Astrocyte (in vitro differentiated cells and primary cell): ENCODE data around the gene C1orf198. TPM values are rescaled to one million over a fixed set of nuclear protein-coding genes. Genes with fewer than 3 reads are reported as not detected.

ENCODE experiments used
- DNase-seq: peaks from one replicate; pipeline ENCODE4 v3.0.0-alpha.2; 2010; ENCODE audit warnings: low read depth
- FAIRE-seq: peaks from 2 replicates; lab custom pipeline; 2011; peaks lifted over from hg19 to GRCh38; lab: Jason Lieb, UNC
- H2AFZ ChIP-seq: 2 replicates; pipeline ENCODE4 v1.6.0; 2012; ENCODE audit warnings: low read depth, low read length, inconsistent platforms
- H3K27ac ChIP-seq: 2 replicates; pipeline ENCODE4 v1.5.1; 2011; ENCODE audit warnings: low read depth, low read length, inconsistent platforms
- H3K27me3 ChIP-seq: 2 replicates; pipeline ENCODE4 v1.6.0; 2011; ENCODE audit warnings: low read length, inconsistent platforms; ENCODE audit not compliant: insufficient read depth
- H3K36me3 ChIP-seq: 2 replicates; pipeline ENCODE4 v1.5.1; 2011; ENCODE audit warnings: low read length, inconsistent platforms; ENCODE audit not compliant: insufficient read depth
- H3K4me1 ChIP-seq: 2 replicates; pipeline ENCODE4 v1.5.1; 2011; ENCODE audit warnings: low read length, inconsistent platforms; ENCODE audit not compliant: insufficient read depth
- H3K4me2 ChIP-seq: 2 replicates; pipeline ENCODE4 v1.6.0; 2012; ENCODE audit warnings: low read length, inconsistent platforms
- H3K4me3 ChIP-seq: 2 replicates; pipeline ENCODE4 v1.5.1; 2011; ENCODE audit warnings: low read depth, mild to moderate bottlenecking, low read length, inconsistent platforms; ENCODE audit not compliant: insufficient read depth
- H3K79me2 ChIP-seq: 2 replicates; pipeline ENCODE4 v1.6.0; 2012; ENCODE audit warnings: mild to moderate bottlenecking, low read length, inconsistent platforms; ENCODE audit not compliant: insufficient read depth
- H3K9ac ChIP-seq: 2 replicates; pipeline ENCODE4 v1.6.0; 2012; ENCODE audit warnings: mild to moderate bottlenecking, low read length, inconsistent platforms
- H3K9me3 ChIP-seq: 2 replicates; pipeline ENCODE4 v1.5.1; 2012; ENCODE audit warnings: low read depth, mild to moderate bottlenecking, low read length, inconsistent platforms; ENCODE audit not compliant: insufficient read depth
- H4K20me1 ChIP-seq: 2 replicates; pipeline ENCODE4 v1.6.0; 2012; ENCODE audit warnings: low read length, inconsistent platforms; ENCODE audit not compliant: insufficient read depth
- H3K27ac Mint-ChIP-seq: one replicate; pipeline ENCODE4 v1.8.0; 2021; ENCODE audit warnings: mild to moderate bottlenecking, mixed read lengths; ENCODE audit not compliant: unreplicated experiment
- H3K27me3 Mint-ChIP-seq: one replicate; pipeline ENCODE4 v1.8.0; 2021; ENCODE audit warnings: low read depth, mixed read lengths; ENCODE audit not compliant: unreplicated experiment
- H3K36me3 Mint-ChIP-seq: one replicate; pipeline ENCODE4 v1.8.0; 2021; ENCODE audit warnings: low read depth, mixed read lengths; ENCODE audit not compliant: unreplicated experiment
- H3K4me1 Mint-ChIP-seq: one replicate; pipeline ENCODE4 v1.8.0; 2021; ENCODE audit warnings: low read depth, mixed read lengths; ENCODE audit not compliant: unreplicated experiment
- H3K4me3 Mint-ChIP-seq: one replicate; pipeline ENCODE4 v1.8.0; 2021; ENCODE audit warnings: mild to moderate bottlenecking, moderate library complexity, mixed read lengths; ENCODE audit not compliant: unreplicated experiment
- H3K9me3 Mint-ChIP-seq: one replicate; pipeline ENCODE4 v1.8.0; 2021; ENCODE audit warnings: mild to moderate bottlenecking, mixed read lengths; ENCODE audit not compliant: unreplicated experiment
- EZH2 ChIP-seq: IDR thresholded peaks from 2 replicates; pipeline ENCODE4 v1.6.1; 2012; ENCODE audit warnings: mild to moderate bottlenecking, low read length, inconsistent platforms; ENCODE audit not compliant: insufficient read depth
- total RNA-seq: library from RNA; stranded (reverse); gene quantifications from 2 replicates; pipeline ENCODE4 v1.2.1, GENCODE V29; 2021
- TF ChIP-seq, protein P1 (sequence below): IDR thresholded peaks from 2 replicates; pipeline ENCODE4 v1.5.1; 2011; ENCODE audit warnings: low read depth, mild to moderate bottlenecking, inconsistent platforms, low read length, moderate library complexity; ENCODE audit not compliant: insufficient read depth

C1orf198 gene
- total RNA-seq, 1 donor from 2014 or later, result 102 TPM

DNA sequence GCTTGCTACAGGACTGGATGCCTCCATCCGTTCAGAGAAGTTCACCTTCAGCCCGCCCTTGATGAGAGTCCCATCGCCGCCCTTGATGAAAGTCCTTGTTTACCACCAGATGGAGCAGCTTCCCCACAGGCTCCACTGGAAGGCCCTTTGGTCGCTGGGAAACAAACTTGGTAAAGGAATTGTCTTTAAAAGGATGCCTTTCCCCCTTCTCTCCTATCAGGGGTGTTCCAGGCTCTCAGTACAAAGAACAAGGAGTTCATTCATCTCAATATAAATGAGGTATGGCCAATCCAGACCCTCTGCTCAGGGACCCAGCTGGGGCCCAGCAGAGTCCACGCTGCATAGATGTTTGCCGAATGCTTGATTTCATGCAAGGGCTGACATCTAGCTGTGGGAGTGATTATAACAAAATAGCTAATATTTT lies 70.4 kb downstream of the C1orf198 start:
- Mint-ChIP-seq H3K9me3 (no peaks in the 10 kb centered on the region), H3K4me3 (no peak overlapping the region), H3K4me1 (no peaks in the 10 kb centered on the region), H3K36me3 (no peaks in the 10 kb centered on the region), H3K27ac (no peak overlapping the region), H3K27me3 (peaks cover 10% of the 10 kb centered on the region)
- H3K4me1 ChIP-seq, result no peaks in the 10 kb centered on the region
- FAIRE-seq (peak; percentile 32), DNase-seq (peak; percentile 48)
- no peaks in the 10 kb centered on the region for H3K9me3 ChIP-seq
- H3K27ac ChIP-seq, result no peak overlapping the region
- H3K27me3 ChIP-seq, result peaks cover 2% of the 10 kb centered on the region
- H3K4me2 ChIP-seq, result peak overlapping the region; percentile 59
- H3K9ac ChIP-seq, result no peak overlapping the region
- H3K4me3 ChIP-seq, result no peak overlapping the region
- no peaks in the 10 kb centered on the region for H4K20me1 ChIP-seq
- TF ChIP-seq, protein P1, sequence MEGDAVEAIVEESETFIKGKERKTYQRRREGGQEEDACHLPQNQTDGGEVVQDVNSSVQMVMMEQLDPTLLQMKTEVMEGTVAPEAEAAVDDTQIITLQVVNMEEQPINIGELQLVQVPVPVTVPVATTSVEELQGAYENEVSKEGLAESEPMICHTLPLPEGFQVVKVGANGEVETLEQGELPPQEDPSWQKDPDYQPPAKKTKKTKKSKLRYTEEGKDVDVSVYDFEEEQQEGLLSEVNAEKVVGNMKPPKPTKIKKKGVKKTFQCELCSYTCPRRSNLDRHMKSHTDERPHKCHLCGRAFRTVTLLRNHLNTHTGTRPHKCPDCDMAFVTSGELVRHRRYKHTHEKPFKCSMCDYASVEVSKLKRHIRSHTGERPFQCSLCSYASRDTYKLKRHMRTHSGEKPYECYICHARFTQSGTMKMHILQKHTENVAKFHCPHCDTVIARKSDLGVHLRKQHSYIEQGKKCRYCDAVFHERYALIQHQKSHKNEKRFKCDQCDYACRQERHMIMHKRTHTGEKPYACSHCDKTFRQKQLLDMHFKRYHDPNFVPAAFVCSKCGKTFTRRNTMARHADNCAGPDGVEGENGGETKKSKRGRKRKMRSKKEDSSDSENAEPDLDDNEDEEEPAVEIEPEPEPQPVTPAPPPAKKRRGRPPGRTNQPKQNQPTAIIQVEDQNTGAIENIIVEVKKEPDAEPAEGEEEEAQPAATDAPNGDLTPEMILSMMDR, result peak; percentile 75
- no peak for TF ChIP-seq EZH2
- no peaks in the 10 kb centered on the region for H3K79me2 ChIP-seq
- no peaks in the 10 kb centered on the region for H3K36me3 ChIP-seq
- peak overlapping the region; percentile 57 for H2AFZ ChIP-seq

DNA sequence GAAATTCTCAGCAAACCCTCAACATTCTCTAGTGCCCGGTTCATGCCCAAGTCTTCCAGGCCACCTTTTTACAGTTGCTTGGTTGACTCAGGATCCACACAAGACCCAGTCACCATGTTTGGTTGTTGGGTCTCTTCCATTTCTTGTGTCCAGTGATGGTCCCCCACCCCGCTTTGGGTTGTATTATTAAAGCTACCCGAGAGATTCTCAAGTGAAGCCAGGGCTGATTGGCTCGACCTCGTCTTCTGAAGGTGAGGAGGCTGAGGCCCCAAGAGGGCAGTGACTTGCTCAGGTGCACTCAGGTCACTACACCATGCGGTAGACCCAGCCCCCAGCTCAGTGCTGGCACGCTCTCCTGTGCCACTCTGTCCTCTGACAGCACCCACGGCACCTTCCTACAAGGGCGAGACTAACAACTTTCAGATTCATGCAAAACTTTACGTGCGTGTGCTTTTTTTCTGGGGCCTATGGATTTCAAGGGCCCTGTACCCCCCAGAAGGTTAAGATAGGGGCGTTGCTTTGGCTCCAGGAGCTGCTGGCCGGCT lies 70.9 kb downstream of the C1orf198 start:
- no peak for TF ChIP-seq EZH2
- TF ChIP-seq, protein P1, result no peak
- H3K4me3 Mint-ChIP-seq, result no peak overlapping the region
- Histone ChIP-seq H3K27me3 (peaks cover 2% of the 10 kb centered on the region), H3K4me1 (no peaks in the 10 kb centered on the region), H3K36me3 (no peaks in the 10 kb centered on the region), H3K79me2 (no peaks in the 10 kb centered on the region), H2AFZ (no peak overlapping the region), H3K9ac (no peak overlapping the region), H3K9me3 (no peaks in the 10 kb centered on the region), H4K20me1 (no peaks in the 10 kb centered on the region), H3K4me3 (no peak overlapping the region), H3K27ac (no peak overlapping the region), H3K4me2 (no peak overlapping the region)
- H3K27ac Mint-ChIP-seq, result no peak overlapping the region
- no peaks in the 10 kb centered on the region for H3K4me1 Mint-ChIP-seq
- no peaks in the 10 kb centered on the region for H3K36me3 Mint-ChIP-seq
- no peaks in the 10 kb centered on the region for H3K9me3 Mint-ChIP-seq
- peaks cover 13% of the 10 kb centered on the region for H3K27me3 Mint-ChIP-seq
- DNase-seq (no peak), FAIRE-seq (no peak)

DNA sequence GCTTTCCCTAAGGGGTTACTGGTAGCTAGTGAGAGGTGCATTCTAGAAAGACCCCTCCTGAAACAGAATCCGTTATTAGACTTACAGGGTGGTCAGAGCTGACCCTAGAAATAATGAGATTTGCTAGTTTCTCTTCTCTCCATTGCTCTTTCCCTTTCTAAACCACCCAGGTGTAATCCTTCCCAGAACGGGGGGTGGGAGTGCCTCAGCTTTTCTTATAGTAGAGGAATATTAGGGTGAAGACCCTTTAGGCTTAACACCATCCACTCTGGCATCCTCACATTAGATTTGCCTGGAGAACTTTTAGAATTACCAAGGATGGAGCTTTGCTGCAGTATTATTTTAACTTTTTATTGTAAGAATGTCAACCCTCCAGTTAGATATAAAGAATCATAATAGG lies 71.7 kb downstream of the C1orf198 start:
- Histone ChIP-seq H3K79me2 (no peaks in the 10 kb centered on the region), H3K9me3 (no peaks in the 10 kb centered on the region), H3K4me3 (no peak overlapping the region), H3K27ac (no peak overlapping the region), H3K36me3 (no peaks in the 10 kb centered on the region), H3K27me3 (peaks cover 2% of the 10 kb centered on the region), H3K4me2 (no peak overlapping the region), H3K4me1 (no peaks in the 10 kb centered on the region), H4K20me1 (no peaks in the 10 kb centered on the region), H3K9ac (no peak overlapping the region), H2AFZ (no peak overlapping the region)
- DNase-seq (no peak), FAIRE-seq (no peak)
- Mint-ChIP-seq H3K4me3 (no peak overlapping the region), H3K27ac (no peak overlapping the region), H3K4me1 (no peaks in the 10 kb centered on the region), H3K27me3 (peaks cover 16% of the 10 kb centered on the region), H3K9me3 (no peaks in the 10 kb centered on the region), H3K36me3 (no peaks in the 10 kb centered on the region)
- TF ChIP-seq, protein P1, result no peak
- TF ChIP-seq EZH2, result no peak
